ENCODE data around the gene GFY.

DNA sequence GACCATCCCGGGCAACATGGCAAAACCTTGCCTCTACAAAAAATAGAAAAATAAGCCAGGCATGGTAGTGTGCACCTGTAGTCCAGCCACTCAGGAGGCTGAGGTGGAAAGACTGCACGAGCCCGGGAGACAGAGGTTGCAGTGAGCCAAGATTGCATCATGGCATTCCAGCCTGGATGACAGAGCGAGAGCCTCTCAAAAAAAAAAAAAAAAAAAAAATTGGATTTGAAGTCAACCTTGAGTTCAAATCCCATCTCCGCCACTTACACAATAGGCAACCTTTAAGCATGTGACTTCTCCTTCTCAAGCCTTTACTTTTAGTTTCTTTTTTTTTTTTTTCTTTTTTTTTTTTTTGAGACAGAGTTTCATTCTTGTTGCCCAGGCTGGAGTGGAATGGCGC is 25.2 kb upstream of the GFY start:
- TF ChIP-seq POLR2AphosphoS5 (IDR thresholded peaks at IDR 0.05; ENCODE audit: low read depth, low read length) (no peak), PAX5 (IDR thresholded peaks at IDR 0.05; ENCODE audit: insufficient read depth, low read length, severe bottlenecking) (no peak), TAF1 (IDR thresholded peaks at IDR 0.05; ENCODE audit: low read depth, low read length) (no peak), POLR2A (IDR thresholded peaks at IDR 0.05; ENCODE audit: low read depth, low read length) (no peak), POU2F2 (IDR thresholded peaks at IDR 0.05; ENCODE audit: low read depth, low read length) (no peak)
